OCI-LY7 (cell line): ENCODE data around the gene ZMPSTE24. TPM values are rescaled to one million over a fixed set of nuclear protein-coding genes. Genes with fewer than 3 reads are reported as not detected.
A peak's percentile ranks its signal among the peaks of the same experiment; 100 is the strongest.

Experiments
- BruUV-seq: library from RNA; stranded (reverse); fragments of 400-500 nt; replicated peaks from 2 replicates; lab custom pipeline; 2021; lab: Mats Ljungman, UMichigan
- CTCF ChIA-PET: fragments of 300-600 bp; sonication (Branson Sonifier 250); formaldehyde crosslinking; loops from one replicate; lab custom pipeline; 2022; ENCODE audit warnings: antibody characterized with exemption; ENCODE audit not compliant: unreplicated experiment; lab: Charles Lee
- POLR2A ChIA-PET: fragments of 300-600 bp; sonication (Branson Sonifier 250); formaldehyde crosslinking; loops from one replicate; lab custom pipeline; 2022; ENCODE audit warnings: antibody characterized with exemption; lab: Charles Lee
- DNase-seq: peaks from one replicate; pipeline ENCODE4 v3.0.0-alpha.2; 2015; ENCODE audit warnings: low spot score
- H2AFZ ChIP-seq: fragments of 200-600 bp; sonication (generic), shearing (Covaris generic); 2 replicates; pipeline ENCODE4 v1.6.1; 2014; ENCODE audit warnings: mild to moderate bottlenecking, antibody characterized with exemption, low read length, moderate library complexity
- H3K27ac ChIP-seq: fragments of 200-600 bp; sonication (generic); 2 replicates; pipeline ENCODE4 v1.5.1; 2014; ENCODE audit warnings: mixed run types, low read depth, mild to moderate bottlenecking, moderate library complexity, low read length, inconsistent platforms; ENCODE audit not compliant: poor library complexity, severe bottlenecking
- H3K36me3 ChIP-seq: fragments of 200-600 bp; sonication (generic); 2 replicates; pipeline ENCODE4 v1.6.1; 2014; ENCODE audit warnings: mild to moderate bottlenecking, antibody characterized with exemption, low read length, moderate library complexity, mixed read lengths; ENCODE audit not compliant: insufficient read depth
- H3K4me1 ChIP-seq: fragments of 200-600 bp; sonication (generic); 2 replicates; pipeline ENCODE4 v1.5.1; 2014; ENCODE audit warnings: mild to moderate bottlenecking, low read length; ENCODE audit not compliant: insufficient read depth, poor library complexity, severe bottlenecking
- H3K4me2 ChIP-seq: fragments of 200-600 bp; sonication (generic); 2 replicates; pipeline ENCODE4 v1.6.1; 2014; ENCODE audit warnings: mild to moderate bottlenecking, low read length
- H3K4me3 ChIP-seq: fragments of 200-600 bp; sonication (generic); 2 replicates; pipeline ENCODE4 v1.5.1; 2014; ENCODE audit warnings: mild to moderate bottlenecking, low read depth, low read length; ENCODE audit not compliant: poor library complexity, severe bottlenecking
- H3K79me2 ChIP-seq: fragments of 200-600 bp; sonication (generic); 2 replicates; pipeline ENCODE4 v1.6.1; 2016; ENCODE audit warnings: low read depth, mild to moderate bottlenecking, low read length, moderate library complexity, mixed read lengths; ENCODE audit not compliant: insufficient read depth
- H3K9me2 ChIP-seq: fragments of 200-600 bp; sonication (generic); 2 replicates; pipeline ENCODE4 v1.6.1; 2016; ENCODE audit warnings: mild to moderate bottlenecking, low read length, mixed read lengths; ENCODE audit not compliant: insufficient read depth
- H3K9me3 ChIP-seq: fragments of 200-600 bp; sonication (generic); 2 replicates; pipeline ENCODE4 v1.6.1; 2014; ENCODE audit warnings: mild to moderate bottlenecking, mixed run types, low read length, mixed read lengths
- H4K20me1 ChIP-seq: fragments of 200-600 bp; sonication (generic); 2 replicates; pipeline ENCODE4 v1.6.1; 2014; ENCODE audit warnings: mild to moderate bottlenecking, antibody characterized with exemption, low read length, moderate library complexity, mixed read lengths; ENCODE audit not compliant: insufficient read depth
- EZH2phosphoT487 ChIP-seq: fragments of 200-600 bp; sonication (generic); IDR thresholded peaks from 2 replicates; pipeline ENCODE4 v1.6.1; 2018; ENCODE audit warnings: low read depth, borderline replicate concordance, mild to moderate bottlenecking, mixed run types, antibody characterized with exemption, low read length, moderate library complexity, mixed read lengths
- intact Hi-C: fragments of 100-400 bp; cut with micrococcal nuclease; formaldehyde crosslinking; loops from one replicate; pipeline ENCODE4 v1.10.0; 2022; ENCODE audit not compliant: unreplicated experiment
- total RNA-seq, 2 experiments: library from RNA; depleted of rRNA in 1 of 2; stranded (reverse); fragments of >200 nt in 1 of 2; shearing (Covaris generic) in 1 of 2; gene quantifications; 2 replicates each; pipeline ENCODE4 v1.2.3, GENCODE V29; 2014 to 2022
- TF ChIP-seq, protein P1 (sequence below): fragments of 200-600 bp; sonication (generic); conservative IDR thresholded peaks from 2 replicates; pipeline ENCODE4 v1.5.1; 2014; ENCODE audit warnings: mild to moderate bottlenecking, antibody characterized with exemption, low read length, moderate library complexity, mixed read lengths

The ZMPSTE24 gene
- total RNA-seq, 2 experiments from 2014 or later = 15.8 to 24.3 TPM

- Histone ChIP-seq H3K27ac (no peak overlapping the region), H3K4me1 (peaks cover 39% of the 10 kb centered on the region), H2AFZ (no peak overlapping the region), H3K9me2 (no peaks in the 10 kb centered on the region), H4K20me1 (no peaks in the 10 kb centered on the region), H3K4me3 (no peak overlapping the region), H3K36me3 (peaks cover 46% of the 10 kb centered on the region), H3K9me3 (no peaks in the 10 kb centered on the region), H3K79me2 (no peaks in the 10 kb centered on the region), H3K4me2 (peak overlapping the region; percentile 20)
- intact Hi-C loops = no loop called here
- TF ChIP-seq, protein P1, sequence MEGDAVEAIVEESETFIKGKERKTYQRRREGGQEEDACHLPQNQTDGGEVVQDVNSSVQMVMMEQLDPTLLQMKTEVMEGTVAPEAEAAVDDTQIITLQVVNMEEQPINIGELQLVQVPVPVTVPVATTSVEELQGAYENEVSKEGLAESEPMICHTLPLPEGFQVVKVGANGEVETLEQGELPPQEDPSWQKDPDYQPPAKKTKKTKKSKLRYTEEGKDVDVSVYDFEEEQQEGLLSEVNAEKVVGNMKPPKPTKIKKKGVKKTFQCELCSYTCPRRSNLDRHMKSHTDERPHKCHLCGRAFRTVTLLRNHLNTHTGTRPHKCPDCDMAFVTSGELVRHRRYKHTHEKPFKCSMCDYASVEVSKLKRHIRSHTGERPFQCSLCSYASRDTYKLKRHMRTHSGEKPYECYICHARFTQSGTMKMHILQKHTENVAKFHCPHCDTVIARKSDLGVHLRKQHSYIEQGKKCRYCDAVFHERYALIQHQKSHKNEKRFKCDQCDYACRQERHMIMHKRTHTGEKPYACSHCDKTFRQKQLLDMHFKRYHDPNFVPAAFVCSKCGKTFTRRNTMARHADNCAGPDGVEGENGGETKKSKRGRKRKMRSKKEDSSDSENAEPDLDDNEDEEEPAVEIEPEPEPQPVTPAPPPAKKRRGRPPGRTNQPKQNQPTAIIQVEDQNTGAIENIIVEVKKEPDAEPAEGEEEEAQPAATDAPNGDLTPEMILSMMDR = no peak
- TF ChIP-seq EZH2phosphoT487 = no peak
- ChIA-PET CTCF (interaction anchor here (0.5 kb wide), 1 partner anchor 463 kb away, joined by 10 read pairs; no protein-coding TSS in a partner anchor), POLR2A (interaction anchor here (0.6 to 1.5 kb wide), 12 partner anchors 8 to 829 kb away, joined by 3 to 6 read pairs (median 4); partner anchors contain the start of gene ZFP69B)
- BruUV-seq = no TSS peak
- DNase-seq = peak; percentile 13
Observed at GRCh38 chr1:40224040-40224439, 34.0 kb upstream of the ZMPSTE24 start.

- CTCF ChIA-PET = interaction anchor here (0.9 kb wide), 1 partner anchor 64 kb away, joined by 3 read pairs; no protein-coding TSS in a partner anchor
- Histone ChIP-seq H3K4me2 (no peak overlapping the region), H3K9me3 (no peaks in the 10 kb centered on the region), H3K27ac (no peak overlapping the region), H4K20me1 (no peaks in the 10 kb centered on the region), H3K4me3 (no peak overlapping the region), H3K4me1 (peaks cover 35% of the 10 kb centered on the region), H2AFZ (no peak overlapping the region), H3K36me3 (peaks cover 51% of the 10 kb centered on the region), H3K79me2 (0 out of 2 replicates have a peak, but pooled peaks cover under 1% of the 10 kb centered on the region), H3K9me2 (no peaks in the 10 kb centered on the region)
- no TSS peak for BruUV-seq
- TF ChIP-seq, protein P1 = no peak
- TF ChIP-seq EZH2phosphoT487 = no peak
- POLR2A ChIA-PET = interaction anchor here (0.6 to 1.0 kb wide), 5 partner anchors 15 to 1236 kb away, joined by 3 read pairs; no protein-coding TSS in a partner anchor
- intact Hi-C loops = no loop called here
- no peak for DNase-seq
Observed at GRCh38 chr1:40226192-40226591, 31.8 kb upstream of the ZMPSTE24 start.

DNA sequence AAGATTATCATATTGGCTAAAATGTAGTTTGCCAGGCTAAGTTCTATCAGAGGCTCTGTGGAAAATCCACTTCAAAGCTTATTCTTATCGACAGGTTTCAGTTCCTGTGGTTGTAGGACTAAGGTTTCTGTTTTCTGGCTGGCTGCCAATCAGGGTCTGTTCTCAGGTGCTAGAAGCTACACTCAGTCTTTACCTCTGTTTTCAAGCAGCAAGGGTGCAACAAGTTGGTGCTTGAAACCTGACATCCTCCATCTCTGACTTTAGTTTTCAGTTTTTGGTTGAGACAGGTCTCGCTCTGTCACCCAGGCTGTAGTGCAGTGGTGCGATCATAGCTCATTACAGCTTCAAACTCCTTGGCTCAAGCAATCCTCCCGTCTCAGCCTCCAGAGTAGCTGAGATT, 25.6 kb upstream of the ZMPSTE24 start:
- peak; percentile 97 for DNase-seq
- TF ChIP-seq, protein P1 = no peak
- no peak for TF ChIP-seq EZH2phosphoT487
- Histone ChIP-seq H2AFZ (no peak overlapping the region), H3K27ac (peak overlapping the region; percentile 83), H3K9me3 (no peaks in the 10 kb centered on the region), H3K4me2 (peak overlapping the region; percentile 47), H3K9me2 (no peaks in the 10 kb centered on the region), H3K36me3 (peaks cover 72% of the 10 kb centered on the region), H4K20me1 (no peaks in the 10 kb centered on the region), H3K4me3 (peak overlapping the region; percentile 17), H3K79me2 (peaks cover 5% of the 10 kb centered on the region; the same call in 1 of the 2 replicates), H3K4me1 (peaks cover 28% of the 10 kb centered on the region)
- ChIA-PET CTCF (interaction anchor here (1.1 kb wide), 1 partner anchor 78 kb away, joined by 3 read pairs; no protein-coding TSS in a partner anchor), POLR2A (interaction anchor here (0.6 to 2.2 kb wide), 16 partner anchors 8 to 139 kb away, joined by 3 to 11 read pairs (median 4); partner anchors contain the start of gene ZMPSTE24)
- intact Hi-C loops = no loop called here
- BruUV-seq = no TSS peak
